ENCODE data around the gene ZMIZ1.

DNA sequence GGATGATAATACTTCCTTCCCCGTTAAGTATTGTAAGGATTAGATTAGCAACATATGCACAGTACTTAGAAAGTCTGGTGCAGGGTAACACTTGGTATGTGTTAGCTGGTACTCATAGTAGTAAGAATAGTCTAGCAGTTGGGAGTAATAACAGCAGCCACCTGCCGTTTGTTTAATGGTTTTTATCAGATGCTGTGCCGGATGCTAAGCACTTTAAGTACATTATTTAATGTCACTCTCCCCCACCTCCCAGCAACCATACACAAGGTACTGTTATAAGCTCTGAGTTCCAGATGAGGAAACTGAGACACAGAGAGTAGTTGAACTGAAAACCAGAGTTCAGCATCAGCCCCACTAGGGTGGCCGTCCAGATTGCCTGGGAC lies 60.1 kb downstream of the ZMIZ1 start:
- TF ChIP-seq, protein P1, sequence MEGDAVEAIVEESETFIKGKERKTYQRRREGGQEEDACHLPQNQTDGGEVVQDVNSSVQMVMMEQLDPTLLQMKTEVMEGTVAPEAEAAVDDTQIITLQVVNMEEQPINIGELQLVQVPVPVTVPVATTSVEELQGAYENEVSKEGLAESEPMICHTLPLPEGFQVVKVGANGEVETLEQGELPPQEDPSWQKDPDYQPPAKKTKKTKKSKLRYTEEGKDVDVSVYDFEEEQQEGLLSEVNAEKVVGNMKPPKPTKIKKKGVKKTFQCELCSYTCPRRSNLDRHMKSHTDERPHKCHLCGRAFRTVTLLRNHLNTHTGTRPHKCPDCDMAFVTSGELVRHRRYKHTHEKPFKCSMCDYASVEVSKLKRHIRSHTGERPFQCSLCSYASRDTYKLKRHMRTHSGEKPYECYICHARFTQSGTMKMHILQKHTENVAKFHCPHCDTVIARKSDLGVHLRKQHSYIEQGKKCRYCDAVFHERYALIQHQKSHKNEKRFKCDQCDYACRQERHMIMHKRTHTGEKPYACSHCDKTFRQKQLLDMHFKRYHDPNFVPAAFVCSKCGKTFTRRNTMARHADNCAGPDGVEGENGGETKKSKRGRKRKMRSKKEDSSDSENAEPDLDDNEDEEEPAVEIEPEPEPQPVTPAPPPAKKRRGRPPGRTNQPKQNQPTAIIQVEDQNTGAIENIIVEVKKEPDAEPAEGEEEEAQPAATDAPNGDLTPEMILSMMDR (IDR thresholded peaks at IDR 0.05): no peak
- TF ChIP-seq POLR2A (IDR thresholded peaks at IDR 0.05): no peak
- no peak for TF ChIP-seq EP300 (IDR thresholded peaks at IDR 0.05)
